GM18508 (cell line): ENCODE measurements around the gene SYNPO2.
"Not testable (repeated sequence)": the region's sequence is repeated elsewhere in the genome, so short reads cannot be mapped to it uniquely, and the experiment has no call there.

Experiments used
- ATAC-seq: cut with Tn5 transposase; IDR thresholded peaks from one replicate; pipeline ENCODE4 v1.9.1; 2021; ENCODE audit warnings: moderate number of reproducible peaks; ENCODE audit not compliant: insufficient read depth, unreplicated experiment

The SYNPO2 gene

GRCh38 chr4:118969359-118969758 is 80.7 kb downstream of the SYNPO2 start:
- no peak for ATAC-seq

GRCh38 chr4:118972167-118972566 is 83.5 kb downstream of the SYNPO2 start:
- no peak for ATAC-seq

GRCh38 chr4:118973295-118973694 is 84.6 kb downstream of the SYNPO2 start:
- ATAC-seq: no peak

GRCh38 chr4:118974758-118975157 is 86.1 kb downstream of the SYNPO2 start:
- ATAC-seq: no peak

GRCh38 chr4:118975449-118976192 is 87.0 kb downstream of the SYNPO2 start:
- ATAC-seq: no peak

- ATAC-seq: not testable (repeated sequence)
Measured at GRCh38 chr4:118976193-118976560, 87.5 kb downstream of the SYNPO2 start.

GRCh38 chr4:118977100-118977499 is 88.4 kb downstream of the SYNPO2 start:
- ATAC-seq: not testable (repeated sequence)

- no peak for ATAC-seq
Measured at GRCh38 chr4:118979712-118980111, 91.1 kb downstream of the SYNPO2 start.

GRCh38 chr4:118981171-118981838 is 92.7 kb downstream of the SYNPO2 start:
- ATAC-seq: no peak

- peak; percentile 84 for ATAC-seq
Measured at GRCh38 chr4:118981839-118982381, 93.3 kb downstream of the SYNPO2 start.

GRCh38 chr4:118983293-118983692 is 94.6 kb downstream of the SYNPO2 start:
- ATAC-seq: no peak

- no peak for ATAC-seq
Measured at GRCh38 chr4:118983831-118984230, 95.2 kb downstream of the SYNPO2 start.

- ATAC-seq: no peak
Measured at GRCh38 chr4:118985170-118986000, 96.7 kb downstream of the SYNPO2 start.

GRCh38 chr4:118987959-118988634 is 99.4 kb downstream of the SYNPO2 start:
- no peak for ATAC-seq

GRCh38 chr4:118988635-118988972 is 100.0 kb downstream of the SYNPO2 start:
- ATAC-seq: no peak

- ATAC-seq: no peak
Measured at GRCh38 chr4:118989098-118990080, 100.7 kb downstream of the SYNPO2 start.

- ATAC-seq: no peak
Measured at GRCh38 chr4:118991686-118992085, 103.0 kb downstream of the SYNPO2 start.

- no peak for ATAC-seq
Measured at GRCh38 chr4:118992149-118992548, 103.5 kb downstream of the SYNPO2 start.

- ATAC-seq: no peak
Measured at GRCh38 chr4:118993333-118993732, 104.7 kb downstream of the SYNPO2 start.
